ENCODE measurements around the gene ST8SIA6.

ST8SIA6 gene

GRCh38 chr10:17475661-17476060 lies 21.3 kb upstream of the ST8SIA6 start:
- Histone ChIP-seq H3K9me3 (ENCODE audit: low read length) (no peaks in the 10 kb centered on the region), H3K9ac (ENCODE audit: low read length) (no peak overlapping the region), H3K36me3 (ENCODE audit: insufficient read depth, low read length) (no peaks in the 10 kb centered on the region), H3K4me3 (ENCODE audit: low read depth in 1 of 2, low read length in 2 of 2) (no peak overlapping the region), H3K27me3 (ENCODE audit: control insufficient read depth in 1 of 2, insufficient read depth in 2 of 2, low read length in 2 of 2) (no peaks in the 10 kb centered on the region), H3K4me1 (ENCODE audit: insufficient read depth, low read length) (no peaks in the 10 kb centered on the region), H3K27ac (ENCODE audit: low read depth, low read length) (no peak overlapping the region)

- no peak overlapping the region for H3K4me3 ChIP-seq (ENCODE audit: low read depth in 1 of 2, low read length in 2 of 2)
- H3K27ac ChIP-seq (ENCODE audit: low read depth, low read length) = no peak overlapping the region
- H3K4me1 ChIP-seq (ENCODE audit: insufficient read depth, low read length) = no peaks in the 10 kb centered on the region
- no peaks in the 10 kb centered on the region for H3K9me3 ChIP-seq (ENCODE audit: low read length)
- no peaks in the 10 kb centered on the region for H3K27me3 ChIP-seq (ENCODE audit: control insufficient read depth in 1 of 2, insufficient read depth in 2 of 2, low read length in 2 of 2)
- no peaks in the 10 kb centered on the region for H3K36me3 ChIP-seq (ENCODE audit: insufficient read depth, low read length)
- H3K9ac ChIP-seq (ENCODE audit: low read length) = no peak overlapping the region
Observed at GRCh38 chr10:17474595-17475323, 20.4 kb upstream of the ST8SIA6 start.

- no peaks in the 10 kb centered on the region for H3K36me3 ChIP-seq (ENCODE audit: insufficient read depth, low read length)
- H3K4me1 ChIP-seq (ENCODE audit: insufficient read depth, low read length) = no peaks in the 10 kb centered on the region
- no peaks in the 10 kb centered on the region for H3K9me3 ChIP-seq (ENCODE audit: low read length)
- H3K9ac ChIP-seq (ENCODE audit: low read length) = no peak overlapping the region
- no peak overlapping the region for H3K27ac ChIP-seq (ENCODE audit: low read depth, low read length)
- no peaks in the 10 kb centered on the region for H3K27me3 ChIP-seq (ENCODE audit: control insufficient read depth in 1 of 2, insufficient read depth in 2 of 2, low read length in 2 of 2)
- H3K4me3 ChIP-seq (ENCODE audit: low read depth in 1 of 2, low read length in 2 of 2) = no peak overlapping the region
Observed at GRCh38 chr10:17473228-17473950, 19.0 kb upstream of the ST8SIA6 start.

- no peak overlapping the region for H3K9ac ChIP-seq (ENCODE audit: low read length)
- H3K4me3 ChIP-seq (ENCODE audit: low read depth in 1 of 2, low read length in 2 of 2) = no peak overlapping the region
- no peaks in the 10 kb centered on the region for H3K4me1 ChIP-seq (ENCODE audit: insufficient read depth, low read length)
- H3K27ac ChIP-seq (ENCODE audit: low read depth, low read length) = no peak overlapping the region
- H3K27me3 ChIP-seq (ENCODE audit: control insufficient read depth in 1 of 2, insufficient read depth in 2 of 2, low read length in 2 of 2) = no peaks in the 10 kb centered on the region
- H3K9me3 ChIP-seq (ENCODE audit: low read length) = no peaks in the 10 kb centered on the region
- H3K36me3 ChIP-seq (ENCODE audit: insufficient read depth, low read length) = no peaks in the 10 kb centered on the region
Observed at GRCh38 chr10:17472481-17473227, 18.3 kb upstream of the ST8SIA6 start.

GRCh38 chr10:17470246-17470645 lies 15.9 kb upstream of the ST8SIA6 start:
- no peak overlapping the region for H3K27ac ChIP-seq (ENCODE audit: low read depth, low read length)
- H3K36me3 ChIP-seq (ENCODE audit: insufficient read depth, low read length) = no peaks in the 10 kb centered on the region
- no peaks in the 10 kb centered on the region for H3K9me3 ChIP-seq (ENCODE audit: low read length)
- no peaks in the 10 kb centered on the region for H3K27me3 ChIP-seq (ENCODE audit: control insufficient read depth in 1 of 2, insufficient read depth in 2 of 2, low read length in 2 of 2)
- H3K4me1 ChIP-seq (ENCODE audit: insufficient read depth, low read length) = no peaks in the 10 kb centered on the region
- H3K4me3 ChIP-seq (ENCODE audit: low read depth in 1 of 2, low read length in 2 of 2) = no peak overlapping the region
- no peak overlapping the region for H3K9ac ChIP-seq (ENCODE audit: low read length)

- H3K4me3 ChIP-seq (ENCODE audit: low read depth in 1 of 2, low read length in 2 of 2) = no peak overlapping the region
- no peaks in the 10 kb centered on the region for H3K4me1 ChIP-seq (ENCODE audit: insufficient read depth, low read length)
- H3K27ac ChIP-seq (ENCODE audit: low read depth, low read length) = no peak overlapping the region
- H3K27me3 ChIP-seq (ENCODE audit: control insufficient read depth in 1 of 2, insufficient read depth in 2 of 2, low read length in 2 of 2) = no peaks in the 10 kb centered on the region
- no peak overlapping the region for H3K9ac ChIP-seq (ENCODE audit: low read length)
- H3K36me3 ChIP-seq (ENCODE audit: insufficient read depth, low read length) = no peaks in the 10 kb centered on the region
- H3K9me3 ChIP-seq (ENCODE audit: low read length) = no peaks in the 10 kb centered on the region
Observed at GRCh38 chr10:17465328-17466125, 11.1 kb upstream of the ST8SIA6 start.

GRCh38 chr10:17464545-17464944 lies 10.2 kb upstream of the ST8SIA6 start:
- no peak overlapping the region for H3K27ac ChIP-seq (ENCODE audit: low read depth, low read length)
- no peak overlapping the region for H3K9ac ChIP-seq (ENCODE audit: low read length)
- no peaks in the 10 kb centered on the region for H3K36me3 ChIP-seq (ENCODE audit: insufficient read depth, low read length)
- H3K27me3 ChIP-seq (ENCODE audit: control insufficient read depth in 1 of 2, insufficient read depth in 2 of 2, low read length in 2 of 2) = no peaks in the 10 kb centered on the region
- H3K4me3 ChIP-seq (ENCODE audit: low read depth in 1 of 2, low read length in 2 of 2) = no peak overlapping the region
- no peaks in the 10 kb centered on the region for H3K9me3 ChIP-seq (ENCODE audit: low read length)
- H3K4me1 ChIP-seq (ENCODE audit: insufficient read depth, low read length) = no peaks in the 10 kb centered on the region

- Histone ChIP-seq H3K9me3 (ENCODE audit: low read length) (no peaks in the 10 kb centered on the region), H3K27me3 (ENCODE audit: control insufficient read depth in 1 of 2, insufficient read depth in 2 of 2, low read length in 2 of 2) (peaks cover 0 to 5% of the 10 kb centered on the region in 2 donors), H3K4me1 (ENCODE audit: insufficient read depth, low read length) (no peaks in the 10 kb centered on the region), H3K4me3 (ENCODE audit: low read depth in 1 of 2, low read length in 2 of 2) (no peak overlapping the region), H3K27ac (ENCODE audit: low read depth, low read length) (no peak overlapping the region), H3K9ac (ENCODE audit: low read length) (no peak overlapping the region), H3K36me3 (ENCODE audit: insufficient read depth, low read length) (no peaks in the 10 kb centered on the region)
Observed at GRCh38 chr10:17460756-17461155, 6.4 kb upstream of the ST8SIA6 start.

GRCh38 chr10:17457083-17457482 lies 2.7 kb upstream of the ST8SIA6 start:
- H3K4me1 ChIP-seq (ENCODE audit: insufficient read depth, low read length) = no peaks in the 10 kb centered on the region
- no peaks in the 10 kb centered on the region for H3K36me3 ChIP-seq (ENCODE audit: insufficient read depth, low read length)
- no peak overlapping the region for H3K9ac ChIP-seq (ENCODE audit: low read length)
- no peak overlapping the region for H3K4me3 ChIP-seq (ENCODE audit: low read depth in 1 of 2, low read length in 2 of 2)
- H3K27me3 ChIP-seq (ENCODE audit: control insufficient read depth in 1 of 2, insufficient read depth in 2 of 2, low read length in 2 of 2) = peaks cover 11 to 25% of the 10 kb centered on the region in 2 donors
- H3K9me3 ChIP-seq (ENCODE audit: low read length) = peaks cover 4% of the 10 kb centered on the region
- no peak overlapping the region for H3K27ac ChIP-seq (ENCODE audit: low read depth, low read length)

GRCh38 chr10:17456032-17456548 lies 1.7 kb upstream of the ST8SIA6 start:
- no peak overlapping the region for H3K9ac ChIP-seq (ENCODE audit: low read length)
- no peak overlapping the region for H3K27ac ChIP-seq (ENCODE audit: low read depth, low read length)
- no peaks in the 10 kb centered on the region for H3K4me1 ChIP-seq (ENCODE audit: insufficient read depth, low read length)
- no peak overlapping the region for H3K4me3 ChIP-seq (ENCODE audit: low read depth in 1 of 2, low read length in 2 of 2)
- H3K9me3 ChIP-seq (ENCODE audit: low read length) = peaks cover 4% of the 10 kb centered on the region
- peaks cover 13 to 31% of the 10 kb centered on the region in 2 donors for H3K27me3 ChIP-seq (ENCODE audit: control insufficient read depth in 1 of 2, insufficient read depth in 2 of 2, low read length in 2 of 2)
- H3K36me3 ChIP-seq (ENCODE audit: insufficient read depth, low read length) = no peaks in the 10 kb centered on the region

Measured in muscle layer of colon (tissue), 2 donors.